NCI-H526 treated with DMSO at 0.1 percent for 48 hours (cell line): ENCODE data around the gene IL31.
A peak's percentile ranks its signal among the peaks of the same experiment; 100 is the strongest.
"Not testable (repeated sequence)": the region's sequence is repeated elsewhere in the genome, so short reads cannot be mapped to it uniquely, and the experiment has no call there.

Experiments
- DNase-seq: peaks from one replicate; lab custom pipeline; 2025; lab: John Stamatoyannopoulos, UW

IL31 gene

DNA sequence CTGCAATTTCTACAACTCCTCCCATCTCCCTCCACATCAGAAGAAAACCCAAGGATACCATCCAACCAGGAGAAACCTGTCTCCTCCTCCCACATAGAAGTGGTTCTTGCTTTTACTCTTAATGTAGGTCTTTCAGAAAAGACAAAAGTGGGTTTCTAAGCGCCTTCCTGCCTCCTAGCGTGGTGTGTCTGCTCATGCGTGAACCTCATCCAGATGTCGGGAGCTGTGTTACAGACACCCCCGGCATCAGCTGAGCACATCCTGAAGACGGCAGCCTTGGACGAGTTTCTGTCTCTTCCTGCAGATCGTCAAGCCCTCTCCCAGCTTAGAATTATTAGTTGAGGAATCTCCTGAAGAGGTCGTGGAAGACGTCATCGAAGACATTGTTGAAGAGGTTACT lies 18.4 kb upstream of the IL31 start:
- no peak for DNase-seq

GRCh38 chr12:122190842-122191668 lies 17.0 kb upstream of the IL31 start:
- peak; percentile 19 for DNase-seq

DNA sequence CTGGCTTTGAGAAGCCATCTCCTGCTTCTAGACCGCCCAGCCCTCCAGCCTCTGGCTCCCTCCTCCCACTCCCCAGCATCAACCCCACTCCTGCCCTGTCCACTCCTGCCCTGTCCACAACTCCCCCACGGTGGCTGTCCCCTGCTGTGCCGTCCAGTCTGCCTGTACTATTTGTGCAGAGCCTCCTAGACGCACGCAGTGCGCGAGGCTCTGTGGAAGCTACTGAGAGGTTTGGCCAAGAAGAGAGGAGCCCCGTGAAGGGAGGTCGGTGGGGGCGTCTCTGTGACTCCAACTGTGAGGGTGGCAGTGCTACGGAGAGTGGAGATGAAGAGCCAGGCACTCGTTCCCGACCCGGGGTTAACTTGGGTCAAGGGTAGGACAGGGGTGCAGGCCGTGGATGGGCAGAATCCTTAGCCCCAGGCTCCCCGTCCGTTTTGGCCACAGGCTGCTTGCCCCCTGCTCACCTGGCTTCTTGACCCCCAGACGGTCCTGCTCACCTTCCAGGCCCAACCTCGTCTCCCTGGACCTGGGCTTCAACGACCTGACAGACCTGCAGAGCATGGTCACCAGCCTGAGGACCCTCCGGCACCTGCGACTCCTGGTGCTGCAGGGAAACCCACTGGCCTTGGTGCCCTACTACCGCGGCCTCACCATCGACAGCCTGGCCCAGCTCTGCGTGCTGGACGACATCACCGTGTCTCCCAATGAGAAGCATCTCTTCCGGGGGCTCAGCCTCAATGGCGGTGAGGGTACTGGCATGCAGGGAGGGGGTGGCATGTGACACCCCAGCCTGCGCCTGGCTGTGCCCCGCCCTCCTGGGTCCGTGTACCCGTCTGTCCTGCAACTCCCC lies 15.8 kb upstream of the IL31 start:
- DNase-seq, result no peak

DNA sequence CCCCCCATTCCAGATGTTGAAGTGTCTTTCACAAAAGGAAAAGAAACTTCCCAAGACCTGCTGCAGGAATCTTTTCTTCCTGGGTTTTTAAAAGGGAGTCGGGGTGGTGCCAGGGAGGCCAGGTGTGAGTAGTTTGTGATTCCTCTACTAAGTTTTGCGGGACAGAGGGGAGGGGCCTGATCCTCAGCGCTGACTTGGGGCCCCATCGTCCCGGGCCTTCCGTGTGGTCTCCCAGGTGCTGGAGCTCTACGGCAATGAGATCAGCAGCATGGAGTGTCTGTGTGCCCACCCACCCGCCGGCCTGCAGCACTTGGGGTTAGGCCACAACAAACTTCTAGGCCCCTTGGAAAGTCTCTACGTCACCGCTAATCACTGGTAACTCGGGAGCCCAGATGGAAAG lies 13.4 kb upstream of the IL31 start:
- DNase-seq, result no peak

GRCh38 chr12:122185494-122186082 lies 11.6 kb upstream of the IL31 start:
- DNase-seq, result no peak

- no peak for DNase-seq
These were observed 11.1 kb upstream of the IL31 start for GRCh38 chr12:122185079-122185478.

- no peak for DNase-seq
These were observed 10.5 kb upstream of the IL31 start for GRCh38 chr12:122184517-122184916.

DNA sequence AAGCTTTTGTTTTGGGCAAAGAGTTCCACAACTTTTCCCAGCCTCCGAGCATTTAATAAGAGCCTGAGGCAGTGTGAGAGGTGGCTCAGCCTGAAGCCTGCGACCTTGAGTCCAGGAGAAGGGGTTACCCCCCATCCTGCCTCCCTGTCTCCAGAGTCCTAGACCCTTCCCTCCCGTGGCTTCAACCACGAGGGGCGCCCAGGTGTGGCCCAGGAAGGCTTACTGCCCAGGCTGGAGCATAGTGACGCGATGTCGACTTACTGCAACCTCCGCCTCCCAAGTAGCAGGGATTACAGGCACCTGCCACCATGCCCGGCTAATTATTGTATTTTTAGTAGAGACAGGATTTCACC lies 9.5 kb upstream of the IL31 start:
- DNase-seq, result no peak

DNA sequence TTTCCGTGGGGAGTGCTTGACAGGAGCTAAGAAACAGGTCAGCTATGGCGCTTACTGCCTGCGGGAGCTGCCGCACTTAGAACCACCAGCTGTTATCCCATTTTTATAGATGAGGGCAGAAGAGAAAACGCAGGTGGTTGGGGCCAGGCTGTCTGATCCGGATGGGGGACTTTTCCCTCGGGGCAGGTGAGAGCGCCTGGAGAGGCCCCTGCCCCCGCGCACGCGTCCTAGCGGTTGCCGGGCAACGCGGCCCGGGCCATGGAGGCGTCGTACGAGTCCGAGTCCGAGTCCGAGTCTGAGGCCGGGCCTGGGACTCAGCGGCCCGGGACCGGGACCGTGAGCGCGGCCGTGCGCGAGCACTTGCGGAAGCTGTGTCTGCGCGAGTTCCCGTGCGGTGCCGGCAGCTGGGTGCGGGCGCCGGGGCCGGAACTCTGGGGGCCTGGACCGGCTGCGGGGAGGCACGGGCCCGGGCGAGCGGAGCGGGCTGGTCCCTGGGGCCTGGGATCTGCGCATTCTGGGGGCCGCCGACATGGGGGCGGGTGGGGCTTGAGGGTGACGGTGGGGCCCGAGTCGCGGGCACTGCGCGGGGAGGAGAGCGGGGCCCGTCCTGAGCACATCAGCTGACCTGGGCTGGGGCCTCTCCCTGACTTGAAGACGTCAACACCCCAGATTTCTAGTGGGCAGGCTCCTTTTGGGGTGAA lies 9.0 kb upstream of the IL31 start, which contains the start of gene LRRC43:
LRRC43 (plus strand) TSS at position 237 of the 701 bp plus-strand sequence; CDS start at position 259, 22 bp downstream.
- peak; percentile 68 for DNase-seq

DNA sequence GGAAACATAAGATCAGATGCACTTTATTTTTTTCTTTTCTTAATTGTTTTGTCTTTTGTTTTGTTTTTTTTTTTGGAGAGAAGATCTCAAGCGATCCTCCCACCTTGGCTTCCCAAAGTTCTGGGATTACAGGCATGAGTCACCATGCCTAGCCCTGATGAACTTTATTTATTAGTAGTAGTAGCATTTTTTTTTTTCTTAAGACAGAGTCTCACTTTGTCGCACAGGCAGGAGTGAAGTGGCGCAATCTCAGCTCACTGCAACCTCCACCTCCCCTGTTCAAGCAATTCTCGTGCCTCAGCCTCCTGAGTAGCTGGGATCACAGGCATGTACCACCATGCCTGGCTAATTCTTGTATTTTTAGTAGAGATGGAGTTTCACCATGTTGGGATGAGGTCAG lies 2.5 kb upstream of the IL31 start:
- DNase-seq, result not testable (repeated sequence)

- DNase-seq, result no peak
These were observed 1.6 kb downstream of the IL31 start for GRCh38 chr12:122172262-122172939.

- no peak for DNase-seq
These were observed 2.6 kb downstream of the IL31 start for GRCh38 chr12:122171399-122171798.

GRCh38 chr12:122168492-122168891 lies 5.5 kb downstream of the IL31 start:
- no peak for DNase-seq

GRCh38 chr12:122167356-122167925 lies 6.6 kb downstream of the IL31 start:
- DNase-seq, result peak; percentile 74

GRCh38 chr12:122166422-122167349 lies 7.3 kb downstream of the IL31 start:
- no peak for DNase-seq

- no peak for DNase-seq
These were observed 11.0 kb downstream of the IL31 start for GRCh38 chr12:122162976-122163375.

- DNase-seq, result no peak
These were observed 12.3 kb downstream of the IL31 start for GRCh38 chr12:122161682-122162081.

DNA sequence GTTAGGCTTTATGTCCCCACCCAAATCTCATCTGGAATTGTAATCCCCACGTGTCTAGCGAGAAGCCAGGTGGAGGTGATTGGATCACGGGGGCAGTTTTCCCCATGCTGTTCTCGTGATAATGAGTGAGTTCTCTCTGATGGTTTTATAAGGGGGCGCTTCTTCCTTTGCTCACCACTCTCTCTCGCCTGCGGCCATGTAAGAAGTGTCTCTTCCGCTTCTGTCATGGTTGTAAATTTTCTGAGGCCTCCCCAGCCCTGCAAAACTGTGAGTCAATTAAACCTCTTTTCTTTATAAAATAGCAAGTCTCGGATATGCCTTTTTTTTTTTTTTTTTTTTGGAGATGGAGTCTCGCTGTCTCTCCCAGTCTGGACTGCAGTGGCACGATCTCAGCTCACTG lies 13.3 kb downstream of the IL31 start:
- no peak for DNase-seq

DNA sequence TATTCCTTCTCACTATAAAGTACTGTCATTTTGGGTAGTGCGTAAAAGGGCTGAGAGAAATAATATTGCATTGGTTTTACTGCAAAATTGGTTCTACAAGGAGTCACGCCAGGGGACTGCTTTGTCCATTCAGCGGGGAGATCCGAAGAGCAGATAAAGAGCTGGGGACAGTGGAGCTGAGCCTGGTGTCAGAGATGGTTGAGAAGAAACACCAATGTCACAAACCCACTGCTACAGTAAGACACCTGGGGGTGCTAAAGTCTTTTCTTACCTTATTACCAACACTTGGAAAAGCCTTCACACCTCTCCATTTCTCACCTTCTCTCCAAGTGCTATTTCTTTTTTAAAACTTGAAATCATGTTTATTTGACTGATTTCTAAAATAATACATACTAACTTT lies 14.1 kb downstream of the IL31 start:
- no peak for DNase-seq

- no peak for DNase-seq
These were observed 15.2 kb downstream of the IL31 start for GRCh38 chr12:122158700-122159285.
